ENCODE results near the gene JPT1.

- TF ChIP-seq POLR2A (IDR thresholded peaks at IDR 0.05), result no peak
- TF ChIP-seq CTCF (IDR thresholded peaks at IDR 0.05), result no peak
Measured at GRCh38 chr17:75135946-75136345, 18.4 kb downstream of the JPT1 start.

Data from vagina (tissue), 2 donors.